Measurements from ENCODE around the gene CAMTA1.
"Not testable (repeated sequence)": the region's sequence is repeated elsewhere in the genome, so short reads cannot be mapped to it uniquely, and the experiment has no call there.

Gene CAMTA1

DNA sequence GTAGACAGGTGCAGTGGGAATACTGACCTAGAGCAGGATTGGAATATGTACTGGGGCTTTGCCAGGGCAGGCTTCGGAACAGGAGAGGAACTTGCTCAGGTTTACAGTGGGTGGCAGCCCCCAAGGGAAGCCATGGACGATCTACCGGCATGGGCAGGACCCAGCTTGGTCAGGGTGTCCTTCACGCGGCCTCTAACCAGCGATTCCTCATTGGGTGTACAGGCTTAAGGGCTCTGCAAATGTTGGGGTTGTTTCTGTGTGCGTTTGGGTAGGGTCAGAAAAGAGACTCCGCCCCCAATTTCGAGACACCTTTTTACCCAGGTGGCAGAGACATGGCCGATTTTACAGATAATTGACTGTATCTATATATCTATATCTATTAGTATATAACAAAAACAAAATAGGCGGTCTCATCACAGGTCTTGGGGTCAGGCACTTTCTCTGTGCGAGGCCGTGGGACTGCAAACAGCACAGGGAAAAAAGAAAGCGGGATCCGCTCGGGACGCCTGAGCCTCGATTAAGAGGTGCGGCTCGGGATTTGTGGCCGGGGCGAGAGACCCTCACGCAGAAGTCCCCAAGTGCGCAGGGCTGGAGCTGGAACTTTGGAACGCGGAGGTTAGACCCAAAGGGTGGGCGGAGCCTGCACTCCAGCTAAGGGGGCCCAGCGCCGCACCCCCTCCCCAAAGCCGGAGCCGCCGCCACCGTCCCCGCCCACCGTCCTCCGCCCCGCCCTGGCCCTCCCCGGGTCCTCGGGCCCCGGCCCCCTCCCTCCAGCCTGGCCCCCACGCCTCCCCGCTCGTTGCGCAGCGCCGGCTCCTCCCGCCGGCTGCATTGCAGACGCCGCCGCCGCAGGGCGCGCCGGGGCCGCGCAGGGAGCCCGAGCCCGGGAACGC, 918.3 kb downstream of the CAMTA1 start:
- intact Hi-C loops (cut with micrococcal nuclease) = loop anchor here (2.0 kb wide), 1 partner anchor 67 kb away; the partner anchor contains the start of gene VAMP3
- Mint-ChIP-seq H3K27ac (no peak overlapping the region), H3K4me1 (ENCODE audit: low read depth) (peaks cover 7% of the 10 kb centered on the region), H3K27me3 (peaks cover 71% of the 10 kb centered on the region), H3K36me3 (ENCODE audit: low read depth) (peaks cover 10% of the 10 kb centered on the region), H3K4me3 (peak overlapping the region; percentile 74), H3K9me3 (no peaks in the 10 kb centered on the region)

DNA sequence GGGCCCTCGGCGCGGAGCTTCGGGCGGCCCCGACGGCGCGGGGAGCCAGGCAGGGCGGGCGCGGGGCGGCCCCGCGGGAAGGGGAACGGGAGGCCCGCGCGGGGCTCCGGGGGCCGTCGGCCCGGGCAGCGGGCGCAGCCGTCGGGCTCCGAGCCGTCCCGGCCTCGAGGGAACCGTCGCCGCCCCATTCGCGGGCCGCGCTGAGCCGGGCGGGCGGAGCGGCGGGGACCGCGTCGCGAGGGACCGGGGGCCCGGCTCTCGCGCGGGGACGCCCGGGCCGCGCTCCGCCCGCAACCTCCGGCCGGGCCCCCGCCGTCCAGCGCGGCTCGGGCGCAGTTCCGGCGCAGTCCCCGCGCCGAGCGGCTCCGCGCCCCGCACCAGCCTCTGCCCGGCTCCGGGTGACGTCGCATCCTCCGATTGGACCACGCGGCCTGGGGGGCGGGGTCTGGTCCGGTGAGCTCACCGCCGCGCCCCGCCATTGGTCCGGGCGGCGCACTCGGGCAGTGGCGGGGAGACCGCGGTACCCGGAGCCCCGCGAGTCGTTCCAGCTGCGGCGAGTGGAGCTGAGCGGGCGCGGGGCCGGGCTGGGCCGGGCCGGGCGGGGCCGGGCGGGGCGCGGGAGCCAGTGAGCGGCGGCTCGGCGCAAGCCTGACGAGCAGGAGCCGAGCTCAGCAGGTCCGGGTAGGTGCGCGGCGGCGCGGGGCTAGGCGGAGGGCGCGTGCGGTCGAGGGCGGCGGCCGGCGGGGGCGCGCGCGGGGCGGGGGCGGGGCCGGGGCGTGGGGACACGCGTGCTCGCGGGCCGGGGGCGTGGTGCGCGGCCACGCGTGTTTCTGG, 919.2 kb downstream of the CAMTA1 start:
- peak overlapping the region; percentile 78 for H3K27ac Mint-ChIP-seq
- peak overlapping the region; percentile 76 for H3K4me3 Mint-ChIP-seq
- intact Hi-C loops (cut with micrococcal nuclease) = loop anchor here (2.0 kb wide), 1 partner anchor 66 kb away; the partner anchor contains the start of gene VAMP3
- H3K36me3 Mint-ChIP-seq (ENCODE audit: low read depth) = peaks cover 10% of the 10 kb centered on the region
- H3K4me1 Mint-ChIP-seq (ENCODE audit: low read depth) = peaks cover 7% of the 10 kb centered on the region
- peaks cover 74% of the 10 kb centered on the region for H3K27me3 Mint-ChIP-seq
- H3K9me3 Mint-ChIP-seq = no peaks in the 10 kb centered on the region

DNA sequence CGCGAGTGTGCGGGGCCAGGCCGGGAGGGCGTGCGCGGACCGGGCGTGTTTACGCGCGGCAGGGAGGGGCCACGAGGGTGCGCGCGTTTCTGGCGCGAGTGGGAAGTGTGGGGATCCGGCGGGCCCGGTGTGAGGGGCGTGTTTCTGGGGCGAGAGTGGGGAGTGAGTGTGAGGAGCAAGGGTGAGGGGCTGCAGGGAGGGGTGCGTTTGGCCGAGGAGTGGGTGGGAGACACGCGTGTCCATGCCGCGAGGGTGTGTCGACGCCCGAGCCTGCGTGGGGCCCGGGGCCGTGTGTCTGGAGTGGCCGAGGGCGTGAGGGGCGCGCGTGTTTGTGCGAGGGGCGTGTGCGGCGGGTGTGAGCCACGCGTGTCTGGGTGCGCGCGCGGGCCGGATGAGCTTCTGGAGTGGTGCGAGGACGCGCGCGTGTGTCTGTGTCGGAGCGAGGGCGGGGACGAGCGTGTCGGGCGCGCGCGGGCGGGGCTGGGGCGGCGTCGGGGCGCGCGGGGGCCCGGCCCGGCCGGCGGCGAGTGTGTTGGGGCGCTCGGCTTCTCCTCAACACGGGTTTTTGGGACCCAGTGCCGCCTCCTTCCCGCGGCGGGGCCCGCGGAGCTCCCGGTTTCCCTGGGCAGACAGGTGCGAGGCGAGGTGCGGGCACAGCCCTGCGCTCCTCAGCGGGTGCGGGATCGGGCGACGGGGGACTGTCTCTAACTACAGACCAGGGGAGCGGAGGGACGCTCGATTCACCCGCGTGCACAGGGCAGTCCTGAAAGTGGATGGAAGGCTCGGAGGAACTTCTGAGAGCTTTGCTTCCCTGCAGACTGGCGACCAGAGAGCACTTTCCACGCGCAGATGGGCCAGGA, 920.0 kb downstream of the CAMTA1 start:
- Mint-ChIP-seq H3K4me3 (peak overlapping the region; percentile 76), H3K4me1 (ENCODE audit: low read depth) (peaks cover 7% of the 10 kb centered on the region), H3K9me3 (no peaks in the 10 kb centered on the region), H3K27ac (peak overlapping the region; percentile 78), H3K27me3 (peaks cover 74% of the 10 kb centered on the region), H3K36me3 (ENCODE audit: low read depth) (peaks cover 10% of the 10 kb centered on the region)
- intact Hi-C loops (cut with micrococcal nuclease) = loop anchor here (2.0 kb wide), 1 partner anchor 66 kb away; the partner anchor contains the start of gene VAMP3

DNA sequence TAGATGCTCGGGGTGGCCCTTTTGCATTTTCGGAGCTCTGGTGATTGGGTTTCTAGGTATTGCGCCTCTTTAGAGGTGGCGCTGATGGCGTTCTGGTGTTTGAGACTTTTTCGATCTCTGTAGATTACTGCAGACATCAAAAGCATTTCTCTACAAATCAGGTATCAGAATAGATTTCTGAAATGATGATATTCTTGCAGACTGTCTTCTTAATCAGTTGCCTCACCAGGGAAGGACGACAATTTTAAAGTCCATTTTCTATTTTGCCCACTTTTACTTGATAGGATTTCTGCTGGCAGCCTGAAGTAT, 920.6 kb downstream of the CAMTA1 start:
- intact Hi-C loops (cut with micrococcal nuclease) = loop anchor here (2.0 kb wide), 1 partner anchor 65 kb away; the partner anchor contains the start of gene VAMP3
- peaks cover 7% of the 10 kb centered on the region for H3K4me1 Mint-ChIP-seq (ENCODE audit: low read depth)
- peaks cover 10% of the 10 kb centered on the region for H3K36me3 Mint-ChIP-seq (ENCODE audit: low read depth)
- H3K9me3 Mint-ChIP-seq = no peaks in the 10 kb centered on the region
- H3K27ac Mint-ChIP-seq = no peak overlapping the region
- peak overlapping the region; percentile 28 for H3K4me3 Mint-ChIP-seq
- H3K27me3 Mint-ChIP-seq = peaks cover 71% of the 10 kb centered on the region

DNA sequence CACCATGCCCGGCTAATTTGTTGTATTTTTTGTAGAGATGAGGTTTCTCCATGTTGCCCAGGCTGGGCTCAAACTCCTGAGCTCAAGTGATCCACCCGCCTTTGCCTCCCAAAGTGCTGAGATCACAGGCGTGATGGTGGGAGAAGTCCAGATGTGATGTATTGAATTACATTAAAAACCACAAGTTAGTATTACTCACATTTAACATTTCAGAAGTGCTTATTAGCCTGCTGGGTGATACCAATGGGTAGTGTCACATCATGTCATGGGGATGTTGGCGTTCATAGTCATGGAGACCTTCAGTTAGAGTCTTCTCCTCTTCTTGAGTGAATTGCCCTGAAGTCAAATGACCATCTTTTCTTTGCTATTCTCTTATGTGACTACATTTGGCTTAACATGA, 922.3 kb downstream of the CAMTA1 start:
- peaks cover 55% of the 10 kb centered on the region for H3K27me3 Mint-ChIP-seq
- peaks cover 10% of the 10 kb centered on the region for H3K36me3 Mint-ChIP-seq (ENCODE audit: low read depth)
- peaks cover 7% of the 10 kb centered on the region for H3K4me1 Mint-ChIP-seq (ENCODE audit: low read depth)
- intact Hi-C loops (cut with micrococcal nuclease) = no loop called here
- H3K9me3 Mint-ChIP-seq = no peaks in the 10 kb centered on the region
- H3K4me3 Mint-ChIP-seq = no peak overlapping the region
- H3K27ac Mint-ChIP-seq = no peak overlapping the region

DNA sequence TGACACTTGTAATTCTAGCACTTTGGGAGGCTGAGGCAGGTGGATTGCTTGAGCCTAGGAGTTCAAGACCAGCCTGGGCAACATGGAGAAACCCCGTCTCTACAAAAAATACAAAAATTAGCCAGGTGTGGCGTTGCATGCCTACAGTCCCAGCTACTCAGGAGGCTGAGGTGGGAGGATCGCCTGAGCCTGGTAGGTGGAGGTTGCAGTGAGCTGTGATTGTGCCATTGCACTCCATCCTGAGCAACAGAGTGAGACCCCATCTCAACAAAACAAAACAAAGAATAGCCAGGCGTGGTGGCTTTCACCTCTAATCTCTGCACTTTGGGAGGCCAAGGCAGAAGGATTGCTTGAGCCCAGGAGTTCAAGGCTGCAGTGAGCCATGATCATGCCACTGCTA, 922.8 kb downstream of the CAMTA1 start:
- H3K36me3 Mint-ChIP-seq (ENCODE audit: low read depth); H3K4me3 Mint-ChIP-seq; H3K4me1 Mint-ChIP-seq (ENCODE audit: low read depth); H3K9me3 Mint-ChIP-seq; H3K27ac Mint-ChIP-seq; intact Hi-C loops (cut with micrococcal nuclease): not testable (repeated sequence)
- H3K27me3 Mint-ChIP-seq = peaks cover 55% of the 10 kb centered on the region

DNA sequence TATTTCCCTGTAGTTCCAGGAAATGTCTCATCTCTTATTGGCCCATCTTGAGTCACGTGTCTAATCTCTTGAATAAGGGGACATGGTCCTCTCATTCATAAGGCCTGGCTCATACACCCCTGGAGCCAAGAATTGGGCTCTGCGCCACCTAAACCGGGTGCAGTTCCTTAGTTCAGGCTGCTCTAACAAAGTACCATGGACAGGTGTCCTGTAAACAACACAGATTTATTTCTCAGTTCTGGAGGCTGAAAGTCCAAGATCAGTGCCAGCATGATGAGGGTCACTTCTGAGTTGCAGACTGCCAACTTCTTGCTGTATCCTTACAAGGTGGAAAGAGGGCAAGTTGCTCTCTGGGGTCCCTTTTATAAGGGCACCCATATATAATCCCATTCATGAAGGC, 925.6 kb downstream of the CAMTA1 start:
- Mint-ChIP-seq H3K4me3 (no peak overlapping the region), H3K4me1 (ENCODE audit: low read depth) (no peaks in the 10 kb centered on the region), H3K36me3 (ENCODE audit: low read depth) (no peaks in the 10 kb centered on the region), H3K27me3 (peaks cover 43% of the 10 kb centered on the region), H3K27ac (no peak overlapping the region), H3K9me3 (no peaks in the 10 kb centered on the region)
- intact Hi-C loops (cut with micrococcal nuclease) = no loop called here

DNA sequence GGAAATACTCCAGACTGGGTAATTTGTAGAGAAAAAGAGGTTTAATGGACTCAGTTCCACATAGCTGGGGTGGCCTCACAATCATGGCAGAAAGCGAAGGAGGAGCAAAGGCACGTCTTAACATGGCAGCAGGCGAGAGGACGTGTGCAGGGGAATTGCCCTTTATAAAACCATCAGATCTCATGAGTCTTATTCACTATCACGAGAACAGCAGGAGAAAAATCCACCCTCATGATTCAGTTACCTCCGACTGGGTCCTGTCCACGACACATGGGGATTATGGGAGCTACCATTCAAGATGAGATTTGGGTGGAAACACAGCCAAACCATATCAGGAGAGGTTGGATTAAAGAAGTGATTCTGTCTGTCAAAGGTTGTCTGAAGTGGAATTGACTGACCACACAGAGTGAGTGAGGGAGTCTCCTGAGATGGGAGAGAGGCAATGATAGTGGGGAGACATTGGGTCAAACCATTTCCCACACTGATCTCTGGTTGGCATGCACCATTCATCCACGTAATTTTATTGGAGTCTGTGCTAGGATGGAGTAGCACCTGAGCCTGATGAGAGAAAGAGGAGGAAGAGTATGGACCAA, 927.6 kb downstream of the CAMTA1 start:
- H3K4me3 Mint-ChIP-seq = no peak overlapping the region
- no peak overlapping the region for H3K27ac Mint-ChIP-seq
- no peaks in the 10 kb centered on the region for H3K4me1 Mint-ChIP-seq (ENCODE audit: low read depth)
- peaks cover 25% of the 10 kb centered on the region for H3K27me3 Mint-ChIP-seq
- intact Hi-C loops (cut with micrococcal nuclease) = no loop called here
- no peaks in the 10 kb centered on the region for H3K36me3 Mint-ChIP-seq (ENCODE audit: low read depth)
- H3K9me3 Mint-ChIP-seq = no peaks in the 10 kb centered on the region

DNA sequence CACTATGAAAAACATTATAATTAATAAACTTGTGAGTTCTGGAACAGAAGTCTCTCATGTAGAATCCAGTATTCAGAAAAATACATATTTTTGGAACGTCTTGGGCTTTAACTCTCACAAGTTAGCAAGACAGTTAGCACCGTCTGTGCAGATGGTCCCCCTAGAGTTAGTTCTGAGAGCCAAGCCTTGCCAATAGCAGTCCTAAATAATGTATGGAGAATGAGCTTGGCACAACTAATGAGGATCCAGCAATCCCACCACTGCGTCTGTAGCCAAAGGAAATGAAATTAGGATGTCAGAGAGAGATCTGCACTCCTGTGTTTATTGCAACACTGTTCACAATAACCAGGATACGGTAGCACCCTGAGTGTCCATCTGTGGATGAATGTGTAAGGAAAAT, 931.3 kb downstream of the CAMTA1 start:
- no peaks in the 10 kb centered on the region for H3K9me3 Mint-ChIP-seq
- peaks cover 18% of the 10 kb centered on the region for H3K27me3 Mint-ChIP-seq
- H3K4me1 Mint-ChIP-seq (ENCODE audit: low read depth) = no peaks in the 10 kb centered on the region
- H3K27ac Mint-ChIP-seq = no peak overlapping the region
- no peaks in the 10 kb centered on the region for H3K36me3 Mint-ChIP-seq (ENCODE audit: low read depth)
- intact Hi-C loops (cut with micrococcal nuclease) = no loop called here
- no peak overlapping the region for H3K4me3 Mint-ChIP-seq

DNA sequence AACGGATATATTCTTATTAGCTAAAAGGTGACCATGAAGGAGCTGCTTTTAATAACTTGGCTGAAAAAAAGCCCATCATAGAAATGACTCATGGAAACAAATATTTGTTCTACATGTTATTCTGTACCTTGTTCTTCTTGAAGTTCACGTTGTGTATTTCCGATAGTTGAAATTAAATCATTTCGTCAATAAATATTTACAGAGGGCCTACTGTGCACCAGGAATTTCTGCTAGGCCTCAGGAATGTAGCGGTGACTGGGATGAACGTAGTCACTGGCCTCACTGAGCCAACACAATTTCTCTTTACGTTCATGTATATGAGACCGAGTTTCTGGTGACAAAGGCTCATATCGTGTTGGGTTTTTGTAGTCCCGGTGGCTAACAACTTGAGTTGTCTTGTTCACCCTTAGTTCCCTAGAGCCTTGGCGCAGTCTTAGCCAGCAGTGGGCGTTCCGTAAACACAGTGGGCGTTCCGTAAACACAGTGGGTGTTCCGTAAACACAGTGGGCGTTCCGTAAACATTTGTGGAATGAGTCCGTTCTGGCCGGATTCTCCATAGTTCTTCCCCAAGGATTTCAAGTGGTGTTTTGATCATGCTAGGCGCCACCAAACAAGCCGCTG, 932.6 kb downstream of the CAMTA1 start:
- no peaks in the 10 kb centered on the region for H3K4me1 Mint-ChIP-seq (ENCODE audit: low read depth)
- intact Hi-C loops (cut with micrococcal nuclease) = no loop called here
- no peaks in the 10 kb centered on the region for H3K36me3 Mint-ChIP-seq (ENCODE audit: low read depth)
- H3K9me3 Mint-ChIP-seq = no peaks in the 10 kb centered on the region
- no peak overlapping the region for H3K4me3 Mint-ChIP-seq
- H3K27ac Mint-ChIP-seq = no peak overlapping the region
- H3K27me3 Mint-ChIP-seq = peaks cover 15% of the 10 kb centered on the region

DNA sequence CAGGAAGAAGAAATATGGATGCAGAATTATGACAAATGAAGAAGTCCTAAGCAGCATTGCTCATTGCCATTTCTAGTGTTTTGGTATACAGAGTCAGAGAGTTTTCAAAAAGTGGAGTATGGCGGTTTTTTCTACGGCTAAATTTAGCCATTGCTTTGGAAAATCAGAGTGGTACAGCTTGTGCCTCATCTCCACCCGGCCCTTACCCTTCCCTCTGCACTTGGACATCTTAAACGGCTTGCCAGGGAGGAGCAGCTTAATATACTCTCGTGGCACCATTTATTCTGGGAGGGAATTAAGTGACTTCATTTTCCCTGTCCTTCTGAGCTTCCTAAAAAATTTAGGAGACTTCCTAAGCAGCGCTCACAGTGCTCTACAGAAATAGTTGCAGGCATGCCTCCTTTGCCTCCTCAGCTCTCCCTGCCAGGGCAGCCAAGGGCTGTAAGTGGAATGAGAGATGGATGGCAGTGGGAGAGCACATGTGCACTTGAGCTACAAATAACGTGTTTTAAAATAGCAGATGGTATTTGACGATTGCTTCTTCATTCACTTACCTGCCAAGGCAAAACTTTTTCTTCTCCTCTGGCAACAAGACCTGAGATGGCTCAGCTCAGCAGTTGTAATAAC, 934.3 kb downstream of the CAMTA1 start:
- no peaks in the 10 kb centered on the region for H3K36me3 Mint-ChIP-seq (ENCODE audit: low read depth)
- no peaks in the 10 kb centered on the region for H3K9me3 Mint-ChIP-seq
- no peaks in the 10 kb centered on the region for H3K4me1 Mint-ChIP-seq (ENCODE audit: low read depth)
- H3K27me3 Mint-ChIP-seq = peaks cover 10% of the 10 kb centered on the region
- intact Hi-C loops (cut with micrococcal nuclease) = no loop called here
- H3K27ac Mint-ChIP-seq = no peak overlapping the region
- no peak overlapping the region for H3K4me3 Mint-ChIP-seq

DNA sequence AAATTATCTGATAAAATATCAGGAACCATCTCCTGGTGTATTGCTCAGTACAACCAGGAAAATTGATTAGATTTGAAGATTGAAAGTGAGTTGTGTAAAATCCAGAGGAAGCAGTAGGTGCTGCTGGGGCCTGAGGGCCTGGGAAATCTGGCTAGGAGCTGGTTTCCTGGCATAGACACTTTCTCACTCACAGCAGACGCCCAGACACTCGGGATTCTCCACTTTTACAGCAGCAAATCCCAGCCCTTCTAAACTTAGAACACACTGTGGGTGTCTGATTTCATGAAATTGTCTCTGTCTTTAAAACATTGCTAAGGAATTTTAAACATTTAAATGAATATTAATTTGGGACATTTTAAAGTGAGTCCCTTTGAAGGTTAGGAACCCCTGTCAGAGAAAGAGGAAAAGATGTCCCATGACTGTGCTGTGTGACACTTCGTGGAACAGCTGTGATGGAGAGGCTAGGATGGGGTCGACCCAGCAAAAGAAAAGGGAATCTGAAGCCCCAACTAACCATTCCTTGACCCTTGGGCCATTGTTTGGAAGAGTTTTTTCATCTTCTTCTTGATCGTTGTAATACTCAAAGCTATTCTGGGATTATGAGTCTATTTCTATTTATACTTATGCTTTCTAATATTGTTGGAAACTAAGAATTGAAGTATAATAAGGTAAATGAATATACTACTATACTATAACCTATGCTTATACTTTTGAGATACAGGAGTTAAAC, 936.9 kb downstream of the CAMTA1 start:
- H3K9me3 Mint-ChIP-seq = no peaks in the 10 kb centered on the region
- H3K27me3 Mint-ChIP-seq = peaks cover 6% of the 10 kb centered on the region
- H3K27ac Mint-ChIP-seq = no peak overlapping the region
- no peak overlapping the region for H3K4me3 Mint-ChIP-seq
- intact Hi-C loops (cut with micrococcal nuclease) = no loop called here
- H3K4me1 Mint-ChIP-seq (ENCODE audit: low read depth) = peaks cover 6% of the 10 kb centered on the region
- no peaks in the 10 kb centered on the region for H3K36me3 Mint-ChIP-seq (ENCODE audit: low read depth)

Measured in dendritic cell treated with granulocyte-macrophage colony-stimulating factor and Interleukin-4, amounts not matched to agents 40 ng/mL and 50 ng/mL, for 4 days (primary cell).